ENCODE data around the gene SUCLG1.

- no peak for TF ChIP-seq POLR2A (IDR thresholded peaks at IDR 0.05; ENCODE audit: low read depth, low read length)
- TF ChIP-seq TAF1 (IDR thresholded peaks at IDR 0.05; ENCODE audit: low read depth, low read length) = no peak
- no peak for TF ChIP-seq POLR2AphosphoS5 (IDR thresholded peaks at IDR 0.05; ENCODE audit: low read depth, low read length)
- TF ChIP-seq SPI1 (IDR thresholded peaks at IDR 0.05; ENCODE audit: low read depth, low read length) = no peak
Observed at GRCh38 chr2:84393829-84394228, 65.3 kb downstream of the SUCLG1 start.

Measured in GM12891 (cell line).